Osteocyte (in vitro differentiated cells): ENCODE data around the gene CLDN14. TPM values are rescaled to one million over a fixed set of nuclear protein-coding genes. Genes with fewer than 3 reads are reported as not detected.

Experiments
- DNase-seq: peaks from one replicate; pipeline ENCODE4 v3.0.0; 2021; ENCODE audit warnings: mixed read lengths; ENCODE audit not compliant: unreplicated experiment; ENCODE audit errors: extremely low spot score
- H3K27ac Mint-ChIP-seq: one replicate; pipeline ENCODE4 v1.8.0; 2021; ENCODE audit warnings: mild to moderate bottlenecking, mixed read lengths; ENCODE audit not compliant: unreplicated experiment
- H3K27me3 Mint-ChIP-seq: one replicate; pipeline ENCODE4 v1.8.0; 2021; ENCODE audit warnings: mixed read lengths; ENCODE audit not compliant: unreplicated experiment
- H3K36me3 Mint-ChIP-seq: one replicate; pipeline ENCODE4 v1.8.0; 2021; ENCODE audit warnings: mixed read lengths; ENCODE audit not compliant: unreplicated experiment
- H3K4me1 Mint-ChIP-seq: one replicate; pipeline ENCODE4 v1.8.0; 2021; ENCODE audit warnings: mixed read lengths; ENCODE audit not compliant: unreplicated experiment
- H3K4me3 Mint-ChIP-seq: one replicate; pipeline ENCODE4 v1.8.0; 2021; ENCODE audit warnings: mild to moderate bottlenecking, moderate library complexity, mixed read lengths; ENCODE audit not compliant: unreplicated experiment
- H3K9me3 Mint-ChIP-seq: one replicate; pipeline ENCODE4 v1.8.0; 2021; ENCODE audit warnings: mixed read lengths; ENCODE audit not compliant: unreplicated experiment
- CTCF ChIP-seq: fragments of 200-600 bp; sonication (generic); IDR thresholded peaks from 2 replicates; pipeline ENCODE4 v1.5.0; 2021; ENCODE audit warnings: antibody characterized with exemption, mild to moderate bottlenecking, moderate library complexity
- total RNA-seq: library from RNA; stranded (reverse); gene quantifications from 2 replicates; pipeline ENCODE4 v1.2.1, GENCODE V29; 2021

Gene CLDN14
- total RNA-seq, 1 donor from 2014 or later: not detected

- H3K4me1 Mint-ChIP-seq: no peaks in the 10 kb centered on the region
- H3K9me3 Mint-ChIP-seq: no peaks in the 10 kb centered on the region
- no peak for DNase-seq
- H3K27ac Mint-ChIP-seq: no peak overlapping the region
- H3K36me3 Mint-ChIP-seq: no peaks in the 10 kb centered on the region
- no peak overlapping the region for H3K4me3 Mint-ChIP-seq
- H3K27me3 Mint-ChIP-seq: no peaks in the 10 kb centered on the region
- TF ChIP-seq CTCF: no peak
These were observed 42.2 kb downstream of the CLDN14 start for GRCh38 chr21:36437745-36438128.

- H3K4me1 Mint-ChIP-seq: no peaks in the 10 kb centered on the region
- TF ChIP-seq CTCF: no peak
- H3K4me3 Mint-ChIP-seq: no peak overlapping the region
- H3K36me3 Mint-ChIP-seq: no peaks in the 10 kb centered on the region
- DNase-seq: no peak
- no peak overlapping the region for H3K27ac Mint-ChIP-seq
- H3K9me3 Mint-ChIP-seq: no peaks in the 10 kb centered on the region
- no peaks in the 10 kb centered on the region for H3K27me3 Mint-ChIP-seq
These were observed 42.8 kb downstream of the CLDN14 start for GRCh38 chr21:36436829-36437744.

DNA sequence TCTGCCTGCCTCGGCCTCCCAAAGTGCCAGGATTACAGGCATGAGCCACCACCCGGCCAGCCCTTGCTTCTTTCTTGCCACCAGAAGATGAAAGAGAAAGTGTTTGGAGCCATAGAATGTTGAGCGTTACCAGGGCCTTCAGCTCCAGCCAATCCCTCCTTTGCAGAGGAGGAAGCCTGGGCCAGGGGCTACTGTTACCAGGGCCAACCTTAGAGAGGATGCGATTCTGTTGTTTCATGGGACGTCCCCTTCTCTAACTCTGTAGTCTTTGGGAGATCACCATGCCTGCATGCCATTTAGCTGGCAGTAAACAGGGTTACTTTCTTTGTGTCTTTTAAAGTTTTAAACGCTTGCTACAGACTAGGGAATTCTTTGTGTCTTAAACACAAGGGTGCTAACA, 45.8 kb downstream of the CLDN14 start:
- Mint-ChIP-seq H3K9me3 (no peaks in the 10 kb centered on the region), H3K27me3 (no peaks in the 10 kb centered on the region), H3K36me3 (no peaks in the 10 kb centered on the region), H3K27ac (no peak overlapping the region), H3K4me3 (no peak overlapping the region), H3K4me1 (peaks cover 17% of the 10 kb centered on the region)
- TF ChIP-seq CTCF: no peak
- DNase-seq: no peak

- Mint-ChIP-seq H3K4me3 (no peak overlapping the region), H3K36me3 (no peaks in the 10 kb centered on the region)
- no peak for DNase-seq
These were observed 46.7 kb downstream of the CLDN14 start for GRCh38 chr21:36433059-36433709.

More at GRCh38 chr21:36433059-36433709, 46.7 kb downstream of the CLDN14 start:
- no peak for TF ChIP-seq CTCF
- no peaks in the 10 kb centered on the region for H3K9me3 Mint-ChIP-seq
- no peaks in the 10 kb centered on the region for H3K27me3 Mint-ChIP-seq
- H3K27ac Mint-ChIP-seq: no peak overlapping the region
- peaks cover 22% of the 10 kb centered on the region for H3K4me1 Mint-ChIP-seq
